Body of pancreas (tissue), 4 donors: Measurements from ENCODE around the gene PCDHA7.

Experiments
- POLR2A ChIP-seq, 3 donors: fragments of 450-650 bp; IDR thresholded peaks; one replicate each; pipeline ENCODE4 v1.6.1; 2016; ENCODE audit warnings: antibody characterized with exemption in 3 of 3, mild to moderate bottlenecking in 2 of 3
- TF ChIP-seq, protein P1 (sequence below), 7 experiments: fragments of 450-650 bp in 4 of 7; fragments of 200-600 bp in 3 of 7; sonication (generic) in 3 of 7; IDR thresholded peaks; one replicate each; pipeline ENCODE4 v1.5.1; 2016 to 2019; ENCODE audit warnings: antibody characterized with exemption in 7 of 7

DNA sequence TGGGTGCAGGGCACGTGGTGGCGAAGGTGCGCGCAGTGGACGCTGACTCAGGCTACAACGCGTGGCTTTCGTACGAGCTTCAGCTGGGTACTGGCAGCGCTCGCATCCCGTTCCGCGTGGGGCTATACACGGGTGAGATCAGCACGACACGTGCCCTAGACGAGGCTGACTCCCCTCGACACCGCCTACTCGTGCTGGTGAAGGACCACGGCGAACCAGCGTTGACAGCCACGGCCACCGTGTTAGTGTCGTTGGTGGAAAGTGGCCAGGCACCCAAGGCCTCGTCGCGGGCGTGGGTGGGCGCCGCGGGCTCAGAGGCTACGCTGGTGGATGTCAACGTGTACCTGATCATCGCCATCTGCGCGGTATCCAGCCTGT, 37.4 kb upstream of the PCDHA7 start:
- TF ChIP-seq, protein P1, sequence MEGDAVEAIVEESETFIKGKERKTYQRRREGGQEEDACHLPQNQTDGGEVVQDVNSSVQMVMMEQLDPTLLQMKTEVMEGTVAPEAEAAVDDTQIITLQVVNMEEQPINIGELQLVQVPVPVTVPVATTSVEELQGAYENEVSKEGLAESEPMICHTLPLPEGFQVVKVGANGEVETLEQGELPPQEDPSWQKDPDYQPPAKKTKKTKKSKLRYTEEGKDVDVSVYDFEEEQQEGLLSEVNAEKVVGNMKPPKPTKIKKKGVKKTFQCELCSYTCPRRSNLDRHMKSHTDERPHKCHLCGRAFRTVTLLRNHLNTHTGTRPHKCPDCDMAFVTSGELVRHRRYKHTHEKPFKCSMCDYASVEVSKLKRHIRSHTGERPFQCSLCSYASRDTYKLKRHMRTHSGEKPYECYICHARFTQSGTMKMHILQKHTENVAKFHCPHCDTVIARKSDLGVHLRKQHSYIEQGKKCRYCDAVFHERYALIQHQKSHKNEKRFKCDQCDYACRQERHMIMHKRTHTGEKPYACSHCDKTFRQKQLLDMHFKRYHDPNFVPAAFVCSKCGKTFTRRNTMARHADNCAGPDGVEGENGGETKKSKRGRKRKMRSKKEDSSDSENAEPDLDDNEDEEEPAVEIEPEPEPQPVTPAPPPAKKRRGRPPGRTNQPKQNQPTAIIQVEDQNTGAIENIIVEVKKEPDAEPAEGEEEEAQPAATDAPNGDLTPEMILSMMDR (IDR thresholded peaks at IDR 0.05), result no peak
- no peak for TF ChIP-seq POLR2A (IDR thresholded peaks at IDR 0.05)
